OCI-LY7 (cell line): ENCODE measurements around the gene TMEM183A. TPM values are rescaled to one million over a fixed set of nuclear protein-coding genes. Genes with fewer than 3 reads are reported as not detected.

ENCODE experiments used
- BruUV-seq: library from RNA; stranded (reverse); fragments of 400-500 nt; replicated peaks from 2 replicates; lab custom pipeline; 2021; lab: Mats Ljungman, UMichigan
- CTCF ChIA-PET: fragments of 300-600 bp; sonication (Branson Sonifier 250); formaldehyde crosslinking; loops from one replicate; lab custom pipeline; 2022; ENCODE audit warnings: antibody characterized with exemption; ENCODE audit not compliant: unreplicated experiment; lab: Charles Lee
- POLR2A ChIA-PET: fragments of 300-600 bp; sonication (Branson Sonifier 250); formaldehyde crosslinking; loops from one replicate; lab custom pipeline; 2022; ENCODE audit warnings: antibody characterized with exemption; lab: Charles Lee
- DNase-seq: peaks from one replicate; pipeline ENCODE4 v3.0.0-alpha.2; 2015; ENCODE audit warnings: low spot score
- H2AFZ ChIP-seq: fragments of 200-600 bp; sonication (generic), shearing (Covaris generic); 2 replicates; pipeline ENCODE4 v1.6.1; 2014; ENCODE audit warnings: mild to moderate bottlenecking, antibody characterized with exemption, low read length, moderate library complexity
- H3K27ac ChIP-seq: fragments of 200-600 bp; sonication (generic); 2 replicates; pipeline ENCODE4 v1.5.1; 2014; ENCODE audit warnings: mixed run types, low read depth, mild to moderate bottlenecking, moderate library complexity, low read length, inconsistent platforms; ENCODE audit not compliant: poor library complexity, severe bottlenecking
- H3K36me3 ChIP-seq: fragments of 200-600 bp; sonication (generic); 2 replicates; pipeline ENCODE4 v1.6.1; 2014; ENCODE audit warnings: mild to moderate bottlenecking, antibody characterized with exemption, low read length, moderate library complexity, mixed read lengths; ENCODE audit not compliant: insufficient read depth
- H3K4me1 ChIP-seq: fragments of 200-600 bp; sonication (generic); 2 replicates; pipeline ENCODE4 v1.5.1; 2014; ENCODE audit warnings: mild to moderate bottlenecking, low read length; ENCODE audit not compliant: insufficient read depth, poor library complexity, severe bottlenecking
- H3K4me2 ChIP-seq: fragments of 200-600 bp; sonication (generic); 2 replicates; pipeline ENCODE4 v1.6.1; 2014; ENCODE audit warnings: mild to moderate bottlenecking, low read length
- H3K4me3 ChIP-seq: fragments of 200-600 bp; sonication (generic); 2 replicates; pipeline ENCODE4 v1.5.1; 2014; ENCODE audit warnings: mild to moderate bottlenecking, low read depth, low read length; ENCODE audit not compliant: poor library complexity, severe bottlenecking
- H3K79me2 ChIP-seq: fragments of 200-600 bp; sonication (generic); 2 replicates; pipeline ENCODE4 v1.6.1; 2016; ENCODE audit warnings: low read depth, mild to moderate bottlenecking, low read length, moderate library complexity, mixed read lengths; ENCODE audit not compliant: insufficient read depth
- H3K9me2 ChIP-seq: fragments of 200-600 bp; sonication (generic); 2 replicates; pipeline ENCODE4 v1.6.1; 2016; ENCODE audit warnings: mild to moderate bottlenecking, low read length, mixed read lengths; ENCODE audit not compliant: insufficient read depth
- H3K9me3 ChIP-seq: fragments of 200-600 bp; sonication (generic); 2 replicates; pipeline ENCODE4 v1.6.1; 2014; ENCODE audit warnings: mild to moderate bottlenecking, mixed run types, low read length, mixed read lengths
- H4K20me1 ChIP-seq: fragments of 200-600 bp; sonication (generic); 2 replicates; pipeline ENCODE4 v1.6.1; 2014; ENCODE audit warnings: mild to moderate bottlenecking, antibody characterized with exemption, low read length, moderate library complexity, mixed read lengths; ENCODE audit not compliant: insufficient read depth
- CTCF ChIP-seq: fragments of 200-600 bp; sonication (generic); conservative IDR thresholded peaks from 2 replicates; pipeline ENCODE4 v1.5.1; 2014; ENCODE audit warnings: mild to moderate bottlenecking, antibody characterized with exemption, low read length, moderate library complexity, mixed read lengths
- EZH2phosphoT487 ChIP-seq: fragments of 200-600 bp; sonication (generic); IDR thresholded peaks from 2 replicates; pipeline ENCODE4 v1.6.1; 2018; ENCODE audit warnings: low read depth, borderline replicate concordance, mild to moderate bottlenecking, mixed run types, antibody characterized with exemption, low read length, moderate library complexity, mixed read lengths
- intact Hi-C: fragments of 100-400 bp; cut with micrococcal nuclease; formaldehyde crosslinking; loops from one replicate; pipeline ENCODE4 v1.10.0; 2022; ENCODE audit not compliant: unreplicated experiment
- total RNA-seq, 2 experiments: library from RNA; depleted of rRNA in 1 of 2; stranded (reverse); fragments of >200 nt in 1 of 2; shearing (Covaris generic) in 1 of 2; gene quantifications; 2 replicates each; pipeline ENCODE4 v1.2.3, GENCODE V29; 2014 to 2022

Gene TMEM183A
- total RNA-seq, 2 experiments from 2014 or later: 83.9 to 92.4 TPM

DNA sequence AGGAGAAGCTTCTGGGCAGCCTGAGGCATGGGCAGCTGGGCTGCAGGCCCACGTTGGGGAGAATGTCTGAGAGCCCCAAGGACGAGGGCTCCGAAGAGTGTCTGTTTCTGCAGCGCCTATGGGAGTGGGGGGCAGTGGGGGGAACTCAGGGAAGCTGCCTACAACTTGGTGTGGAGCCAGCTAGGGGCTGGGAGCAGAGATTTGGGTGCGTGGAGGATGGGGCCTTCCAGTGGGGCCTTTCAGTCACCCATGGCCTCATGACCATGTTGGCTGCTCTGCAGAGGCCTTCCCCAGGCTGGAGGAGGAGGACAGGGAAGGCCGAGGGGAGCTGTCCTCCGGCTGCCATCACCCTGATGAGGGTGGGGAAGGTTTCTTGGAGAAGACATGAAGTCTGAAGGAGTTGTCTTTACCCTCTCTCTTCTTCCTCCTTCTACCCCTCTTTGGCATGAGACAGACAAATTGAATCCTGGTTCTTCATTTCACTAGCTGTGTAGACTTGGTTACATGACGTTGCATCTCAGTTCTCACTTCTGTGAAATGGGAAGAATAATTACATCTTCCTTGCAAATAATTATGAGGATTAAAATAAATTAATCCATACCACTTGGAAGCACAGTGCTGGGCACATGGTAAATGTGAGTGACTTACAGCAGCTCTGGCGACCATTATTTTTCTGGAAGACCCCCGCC, 27.4 kb downstream of the TMEM183A start:
- no peaks in the 10 kb centered on the region for H3K9me2 ChIP-seq
- no peak overlapping the region for H3K27ac ChIP-seq
- no peak overlapping the region for H3K4me2 ChIP-seq
- intact Hi-C loops: no loop called here
- POLR2A ChIA-PET: interaction anchor here (0.5 kb wide), 1 partner anchor 1205 kb away, joined by 6 read pairs; the partner anchor contains the start of gene IPO9
- H3K4me1 ChIP-seq: peaks cover 8% of the 10 kb centered on the region
- H3K4me3 ChIP-seq: no peak overlapping the region
- DNase-seq: no peak
- CTCF ChIA-PET: interaction anchor here (0.8 kb wide), 1 partner anchor 183 kb away, joined by 3 read pairs; no protein-coding TSS in a partner anchor
- TF ChIP-seq EZH2phosphoT487: no peak
- no peak for TF ChIP-seq CTCF
- no peak overlapping the region for H2AFZ ChIP-seq
- H3K9me3 ChIP-seq: no peaks in the 10 kb centered on the region
- no peaks in the 10 kb centered on the region for H3K79me2 ChIP-seq
- BruUV-seq: no TSS peak
- H4K20me1 ChIP-seq: no peaks in the 10 kb centered on the region
- H3K36me3 ChIP-seq: no peaks in the 10 kb centered on the region

- no peaks in the 10 kb centered on the region for H3K79me2 ChIP-seq
- no peaks in the 10 kb centered on the region for H3K9me2 ChIP-seq
- no peak overlapping the region for H3K4me3 ChIP-seq
- intact Hi-C loops: no loop called here
- H3K27ac ChIP-seq: no peak overlapping the region
- POLR2A ChIA-PET: interaction anchor here (0.7 kb wide), 1 partner anchor 163 kb away, joined by 3 read pairs; no protein-coding TSS in a partner anchor
- no peaks in the 10 kb centered on the region for H4K20me1 ChIP-seq
- no peak overlapping the region for H3K4me2 ChIP-seq
- peaks cover 8% of the 10 kb centered on the region for H3K4me1 ChIP-seq
- H3K9me3 ChIP-seq: no peaks in the 10 kb centered on the region
- no TSS peak for BruUV-seq
- TF ChIP-seq CTCF: no peak
- no peak for TF ChIP-seq EZH2phosphoT487
- CTCF ChIA-PET: no interaction called here
- H2AFZ ChIP-seq: no peak overlapping the region
- H3K36me3 ChIP-seq: no peaks in the 10 kb centered on the region
- no peak for DNase-seq
These were observed 28.2 kb downstream of the TMEM183A start for GRCh38 chr1:203035111-203036000.
